SKM-1 (cell line): Measurements from ENCODE around the gene TMEM91.
"Not testable (repeated sequence)": the region's sequence is repeated elsewhere in the genome, so short reads cannot be mapped to it uniquely, and the experiment has no call there.

Experiments
- DNase-seq: peaks from one replicate; lab custom pipeline; 2025; ENCODE audit not compliant: unreplicated experiment; lab: John Stamatoyannopoulos, UW

TMEM91 gene

DNA sequence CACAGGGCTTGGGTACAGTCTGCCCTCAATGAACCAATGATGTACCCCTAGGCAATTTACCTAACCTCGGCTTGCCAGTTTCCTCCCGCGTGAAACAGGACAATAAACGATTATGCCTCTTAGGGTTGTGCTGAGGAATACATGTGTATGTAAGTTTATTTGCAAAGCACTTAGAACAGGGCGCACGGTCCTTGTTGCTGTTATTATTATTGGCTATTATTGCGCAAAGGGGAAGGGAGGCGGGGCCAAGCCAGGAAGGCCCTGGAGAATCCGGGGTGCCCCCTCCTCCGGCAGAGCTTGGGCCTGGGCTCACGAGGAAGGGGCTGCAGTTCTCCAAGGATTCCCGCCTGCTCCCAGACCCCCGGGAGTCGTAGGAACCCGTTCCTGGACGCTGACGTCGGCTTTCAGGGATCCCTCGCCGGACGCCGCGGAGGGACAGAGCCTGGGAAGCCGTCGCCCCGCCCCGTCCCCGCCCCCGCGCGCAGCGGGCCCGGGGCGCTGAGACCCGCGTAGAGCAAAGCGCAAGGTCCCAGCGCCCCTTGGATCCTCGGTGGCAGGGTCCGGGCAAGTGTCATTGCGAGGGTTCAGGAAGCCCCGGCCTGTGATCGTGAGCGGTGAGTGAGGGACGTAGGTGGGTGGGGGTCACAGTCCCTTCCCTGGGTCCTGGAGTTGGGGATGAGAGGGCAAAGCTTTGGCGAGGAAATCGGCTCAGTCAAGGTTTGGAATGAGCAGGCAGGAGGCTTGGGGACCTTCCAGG lies at the start of gene TMEM91:
Gene TMEM91 (plus strand): TSS at position 293 of the 757 bp plus-strand sequence. CDS start 1,777 bp downstream, outside the sequence.
- no peak for DNase-seq

DNA sequence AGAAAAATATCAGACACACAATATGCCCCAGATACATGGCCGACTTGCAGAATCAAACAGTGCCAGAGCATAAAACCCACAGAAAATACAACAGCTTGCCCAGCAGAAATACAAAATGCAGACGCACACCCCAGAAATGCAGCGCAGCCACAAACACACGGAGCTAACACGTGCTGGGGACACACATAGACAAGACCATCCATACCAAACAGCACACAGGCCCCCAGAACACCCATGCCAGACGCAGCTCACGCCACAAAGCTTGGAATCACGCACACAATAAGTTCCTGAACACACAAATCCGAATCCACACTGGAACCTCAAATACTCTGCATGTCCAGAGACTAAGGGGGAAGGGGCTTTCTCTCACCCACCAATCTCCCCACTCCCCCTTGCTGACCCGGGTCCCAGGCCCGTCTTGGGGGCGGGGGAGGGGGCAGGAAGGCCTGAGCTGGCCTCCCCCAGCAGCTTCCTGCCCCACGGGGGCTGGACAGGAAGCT lies 49.2 kb upstream of the TMEM91 start:
- no peak for DNase-seq

DNA sequence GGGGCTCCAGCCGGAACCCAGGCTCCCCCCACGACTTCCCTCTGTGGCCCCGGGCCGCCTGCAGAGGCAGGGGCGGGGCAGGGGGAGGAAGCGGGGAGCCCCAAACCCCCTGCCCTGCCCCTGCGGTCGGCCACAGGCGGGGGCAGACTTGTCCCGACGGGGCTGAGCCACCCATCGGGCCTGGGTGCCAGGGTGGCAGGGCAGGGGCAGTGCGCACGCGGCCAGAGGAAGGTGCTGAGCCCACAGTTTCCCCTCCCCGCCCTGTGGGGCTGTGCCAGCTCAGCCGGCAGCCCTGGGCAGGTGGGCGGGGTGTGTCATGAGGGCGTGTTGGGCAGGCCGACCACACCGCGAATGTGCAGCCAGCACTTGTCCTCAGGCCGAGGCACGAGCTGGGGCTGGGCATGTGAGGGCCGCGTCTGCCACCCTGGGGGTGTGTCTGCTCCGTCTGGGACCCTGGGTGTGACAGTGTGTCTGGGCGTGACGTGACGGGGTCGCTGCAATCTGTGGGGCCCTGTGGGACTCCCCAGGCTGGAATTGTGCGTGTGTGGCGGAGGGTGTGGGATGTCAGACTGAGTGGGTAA lies 48.7 kb upstream of the TMEM91 start:
- DNase-seq: peak; percentile 83

DNA sequence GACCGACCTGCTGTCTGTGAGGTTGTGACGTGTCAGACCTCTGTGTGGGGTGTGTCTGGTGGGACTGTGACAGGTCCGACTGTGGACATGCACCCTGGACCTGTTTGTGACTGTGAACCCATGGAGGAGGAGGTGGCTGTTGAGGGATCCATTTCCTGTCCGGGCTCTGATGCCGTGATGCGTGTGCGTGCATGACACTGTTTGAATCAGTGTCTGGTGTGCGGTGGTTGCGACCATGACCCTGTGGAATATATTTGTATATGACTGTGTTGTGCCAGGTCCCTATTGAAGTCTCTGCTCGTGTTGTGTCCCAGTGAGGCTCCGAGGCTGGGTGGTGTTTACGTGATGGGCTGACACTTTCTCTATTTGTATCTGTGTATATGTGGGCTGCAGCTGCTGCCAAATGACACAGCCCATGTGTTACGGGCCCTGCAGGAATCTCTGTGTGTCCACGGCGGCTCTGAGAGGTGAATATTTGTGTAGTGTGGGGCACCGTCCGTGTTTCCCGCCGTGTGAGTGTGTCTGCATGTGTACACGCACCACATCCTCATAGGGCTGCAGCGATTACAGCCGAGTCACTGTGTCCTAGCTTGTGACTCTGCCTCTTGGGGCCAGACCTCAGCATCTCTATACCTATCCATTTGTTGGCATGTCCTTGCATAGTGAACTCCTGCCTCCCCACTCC lies 48.0 kb upstream of the TMEM91 start:
- peak; percentile 54 for DNase-seq

DNA sequence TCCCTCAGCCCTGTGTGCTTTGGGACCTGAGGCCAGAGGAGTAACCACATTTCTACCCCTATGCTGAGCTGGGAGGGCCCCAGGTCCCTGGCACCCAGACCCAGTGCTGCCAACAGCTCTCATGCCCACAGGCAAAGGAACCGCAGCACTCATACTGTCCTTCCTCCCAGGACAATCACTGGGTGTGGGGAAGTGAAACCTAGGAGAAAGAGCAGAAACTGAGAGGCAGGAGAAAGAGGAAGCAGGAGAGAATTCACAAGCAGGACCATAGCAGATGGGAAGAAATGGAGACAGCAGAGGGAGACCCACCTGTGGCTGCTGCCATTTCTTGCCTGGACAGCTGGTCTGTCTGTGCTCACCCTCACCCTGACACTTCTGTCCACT lies 47.5 kb upstream of the TMEM91 start:
- peak; percentile 62 for DNase-seq

DNA sequence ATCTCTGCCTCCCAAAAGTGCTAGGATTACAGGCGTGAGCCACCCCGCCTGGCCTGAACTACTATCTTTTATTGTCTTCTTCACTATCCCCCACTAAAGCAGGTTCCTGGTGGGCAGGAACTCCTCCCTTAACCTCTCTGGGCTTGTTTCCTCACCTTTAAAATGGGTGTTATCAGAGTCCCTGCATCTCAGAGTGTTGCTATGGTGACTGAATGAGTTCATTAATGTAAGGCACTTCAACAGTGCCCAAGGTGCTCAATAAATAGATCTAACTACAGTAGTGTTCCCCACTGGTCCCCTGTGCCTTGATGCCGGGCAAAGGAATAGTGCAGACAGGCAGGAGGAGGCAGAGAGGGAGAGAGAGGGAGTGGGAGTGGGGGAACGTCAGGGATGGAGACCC lies 45.9 kb upstream of the TMEM91 start:
- DNase-seq: no peak

DNA sequence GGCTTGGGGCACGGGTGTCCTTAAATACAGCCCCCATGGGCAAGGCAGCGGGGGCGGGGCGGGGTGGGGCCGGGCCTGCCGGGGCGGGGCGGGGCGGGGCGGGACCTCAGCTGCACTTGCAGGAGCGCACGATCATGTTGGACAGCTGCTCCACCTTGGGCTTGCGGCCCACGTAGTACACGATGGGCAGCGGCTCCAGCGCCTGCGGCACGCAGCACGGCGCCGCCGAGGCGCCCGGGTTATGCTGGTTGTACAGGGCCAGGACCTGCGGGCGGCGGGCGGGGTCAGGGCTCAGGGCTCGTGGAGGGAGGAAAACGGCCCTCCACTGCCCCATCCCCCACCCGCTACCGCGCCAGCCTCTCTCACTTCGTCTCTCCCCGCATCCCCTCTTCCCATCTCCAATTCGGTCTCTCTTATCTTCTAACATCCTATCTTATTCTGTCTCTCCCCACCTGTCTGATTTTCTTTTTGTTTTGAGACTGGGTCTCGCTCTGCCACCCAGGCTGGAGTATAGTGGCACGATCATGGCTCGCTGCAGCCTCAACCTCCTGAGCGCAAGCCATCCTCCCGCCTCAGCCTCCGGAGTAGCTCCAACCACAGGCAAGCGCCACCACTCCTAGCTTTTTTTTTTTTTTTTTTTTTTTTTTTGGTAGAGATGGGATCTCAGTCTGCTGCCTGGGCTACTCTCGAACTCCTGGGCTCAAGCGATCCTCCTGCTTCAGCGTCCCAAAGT lies 45.2 kb upstream of the TMEM91 start:
- DNase-seq: no peak

DNA sequence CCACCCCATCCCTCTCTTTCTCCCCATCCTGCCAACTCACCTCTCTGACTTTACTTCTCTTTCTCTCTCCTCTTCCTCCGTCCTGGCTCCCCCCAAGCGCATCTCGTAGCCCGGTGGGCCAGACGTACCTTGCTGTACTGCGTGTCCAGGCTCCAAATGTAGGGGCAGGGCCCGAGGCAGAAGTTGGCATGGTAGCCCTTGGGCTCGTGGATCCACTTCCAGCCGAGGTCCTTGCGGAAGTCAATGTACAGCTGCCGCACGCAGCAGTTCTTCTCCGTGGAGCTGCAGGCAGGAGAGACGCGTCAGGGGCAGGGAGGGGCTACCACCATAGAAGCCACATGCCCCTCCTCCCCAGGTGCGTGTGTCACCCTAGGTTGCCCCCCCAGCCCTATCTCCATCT lies 44.3 kb upstream of the TMEM91 start:
- no peak for DNase-seq

DNA sequence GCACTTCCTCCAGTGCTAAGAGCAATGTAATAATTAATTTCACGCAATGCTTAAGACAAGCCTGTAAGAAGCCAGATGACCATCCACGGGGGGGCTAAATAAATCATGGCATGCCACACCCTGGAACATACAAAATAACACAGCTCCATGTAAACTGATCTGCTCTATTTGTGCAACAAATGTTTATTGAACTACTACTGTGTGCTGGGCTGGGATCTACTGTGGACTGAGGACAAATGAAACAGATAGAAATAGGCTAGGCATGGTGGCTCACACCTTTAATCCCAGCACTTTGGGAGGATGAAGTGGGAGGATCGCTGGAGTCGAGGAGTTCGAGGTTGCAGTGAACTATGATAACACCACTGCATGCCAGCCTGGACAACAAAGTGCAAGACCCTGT lies 43.9 kb upstream of the TMEM91 start:
- no peak for DNase-seq

DNA sequence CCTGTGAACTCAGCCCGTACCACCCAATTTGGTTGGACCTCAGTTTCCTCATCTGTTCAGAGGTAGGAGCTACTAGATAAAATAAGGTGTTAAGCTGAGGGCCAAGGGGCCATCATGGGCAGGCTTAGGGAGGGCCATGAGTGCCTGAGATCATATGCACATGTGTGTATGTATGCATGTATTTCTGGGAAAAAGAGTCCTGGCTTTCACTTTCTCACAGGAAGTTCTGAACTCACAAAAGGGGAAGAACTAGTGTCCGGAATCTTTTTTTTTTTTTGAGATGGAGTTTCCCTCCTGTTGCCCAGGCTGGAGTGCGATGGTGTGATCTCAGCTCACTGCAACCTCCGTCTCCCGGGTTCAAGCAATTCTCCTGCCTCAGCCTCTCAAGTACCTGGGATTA lies 41.5 kb upstream of the TMEM91 start:
- DNase-seq: no peak

DNA sequence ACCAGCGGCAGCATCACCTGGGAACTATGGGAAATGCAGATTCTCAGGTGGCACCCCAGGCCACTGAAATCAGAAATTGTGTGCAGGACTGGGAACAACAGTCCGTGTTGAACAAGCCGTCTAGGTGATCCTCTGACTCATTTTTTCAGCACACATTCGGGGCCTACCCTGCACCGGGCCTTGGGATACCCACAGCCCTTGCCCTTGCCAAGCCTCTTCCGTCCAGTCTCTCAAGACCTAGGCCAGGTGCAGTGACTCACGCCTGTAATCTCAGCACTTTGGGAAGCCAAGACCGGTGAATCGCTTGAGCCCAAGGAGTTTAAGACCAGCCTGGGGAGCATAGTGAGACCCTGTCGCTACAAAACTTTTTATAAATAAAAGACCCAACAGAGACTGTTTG lies 40.9 kb upstream of the TMEM91 start:
- no peak for DNase-seq

DNA sequence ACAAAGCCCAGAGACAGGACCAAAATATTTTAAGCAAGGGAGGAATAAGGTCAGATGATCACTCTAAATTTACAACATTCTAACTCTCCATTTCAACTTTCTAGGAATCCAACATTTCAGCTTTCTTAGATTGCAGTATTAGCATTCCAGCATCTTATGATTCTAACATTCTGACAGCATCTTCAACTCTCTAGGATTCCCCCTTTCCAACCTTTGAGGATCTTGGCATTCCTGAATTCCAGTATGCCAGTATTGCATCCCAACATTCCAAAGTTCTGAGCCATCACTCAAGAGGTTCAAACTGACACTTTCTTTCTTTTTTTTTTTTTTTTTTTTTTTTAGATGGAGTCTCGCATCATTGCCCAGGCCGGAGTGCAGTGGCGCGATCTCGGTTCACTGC lies 36.4 kb upstream of the TMEM91 start:
- no peak for DNase-seq

DNA sequence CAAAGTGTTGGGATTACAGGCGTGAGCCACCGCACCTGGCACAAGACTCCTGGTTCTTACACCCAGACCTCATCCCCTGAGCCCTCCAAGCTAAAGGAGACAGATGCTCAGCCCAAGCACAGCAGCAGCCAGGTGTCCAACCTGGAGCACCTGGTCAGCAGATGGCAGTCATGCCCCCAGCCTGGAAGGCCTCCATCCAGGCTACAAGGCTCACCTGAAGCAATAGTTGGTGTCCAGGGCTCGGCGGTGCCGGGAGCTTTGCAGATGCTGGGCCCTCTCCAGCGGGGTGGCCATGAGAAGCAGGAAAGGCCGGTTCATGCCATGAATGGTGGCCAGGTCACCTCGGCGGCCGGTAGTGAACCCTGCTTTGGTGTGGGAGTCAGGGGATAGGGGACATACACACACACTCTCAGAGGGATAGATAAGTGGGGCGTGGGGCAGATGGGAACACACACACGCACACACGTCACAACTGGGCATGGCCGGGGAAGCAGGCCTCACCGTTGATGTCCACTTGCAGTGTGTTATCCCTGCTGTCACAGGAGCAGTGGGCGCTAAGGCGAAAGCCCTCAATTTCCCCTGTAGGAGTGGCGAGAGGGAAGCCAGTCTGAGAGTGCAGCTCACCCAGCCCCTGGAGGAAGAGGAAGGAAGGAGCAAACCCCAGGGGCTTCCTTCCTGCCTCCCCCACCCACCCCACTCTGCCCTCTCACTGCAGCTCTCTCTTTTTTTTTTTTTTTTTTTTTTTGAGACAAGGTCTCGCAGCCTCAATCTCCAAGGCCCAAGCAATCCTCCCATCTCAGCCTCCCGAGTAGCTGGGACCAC lies 34.5 kb upstream of the TMEM91 start:
- no peak for DNase-seq

DNA sequence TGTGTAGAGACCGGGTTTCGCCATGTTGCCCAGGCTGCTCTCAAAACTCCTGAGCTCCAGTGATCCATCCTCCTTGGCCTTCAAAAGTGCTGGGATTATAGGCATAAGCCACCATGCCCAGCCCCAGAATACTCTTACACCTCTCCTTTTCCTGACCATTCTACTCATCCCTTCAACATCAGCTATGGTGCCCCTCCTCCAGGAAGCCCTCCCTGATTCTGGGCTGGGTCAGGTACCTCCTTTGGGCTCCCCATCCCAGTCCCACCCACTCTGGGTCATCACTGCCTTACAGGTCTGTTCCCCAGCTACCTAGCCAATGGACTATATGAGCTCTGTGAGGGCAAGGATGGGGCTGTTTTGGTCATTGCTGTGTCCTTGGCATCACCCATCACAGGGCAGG lies 32.2 kb upstream of the TMEM91 start:
- no peak for DNase-seq

DNA sequence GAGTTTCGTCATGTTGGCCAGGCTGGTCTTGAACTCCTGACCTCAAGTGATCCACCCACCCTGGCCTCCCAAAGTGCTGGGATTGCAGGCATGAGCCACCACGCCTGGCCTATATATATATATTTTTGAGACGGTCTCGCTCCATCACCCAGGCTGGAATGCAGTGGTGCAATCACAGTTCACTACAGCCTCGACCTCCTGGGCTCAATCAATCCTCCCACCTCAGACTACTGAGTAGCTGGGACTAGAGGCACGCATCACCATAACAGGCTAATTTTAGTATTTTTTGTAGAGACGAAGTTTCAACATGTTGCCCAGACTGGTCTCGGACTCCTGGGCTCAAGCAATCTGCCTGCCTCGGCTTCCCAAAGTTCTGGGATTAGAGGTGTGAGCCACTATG lies 29.4 kb upstream of the TMEM91 start:
- not testable (repeated sequence) for DNase-seq

DNA sequence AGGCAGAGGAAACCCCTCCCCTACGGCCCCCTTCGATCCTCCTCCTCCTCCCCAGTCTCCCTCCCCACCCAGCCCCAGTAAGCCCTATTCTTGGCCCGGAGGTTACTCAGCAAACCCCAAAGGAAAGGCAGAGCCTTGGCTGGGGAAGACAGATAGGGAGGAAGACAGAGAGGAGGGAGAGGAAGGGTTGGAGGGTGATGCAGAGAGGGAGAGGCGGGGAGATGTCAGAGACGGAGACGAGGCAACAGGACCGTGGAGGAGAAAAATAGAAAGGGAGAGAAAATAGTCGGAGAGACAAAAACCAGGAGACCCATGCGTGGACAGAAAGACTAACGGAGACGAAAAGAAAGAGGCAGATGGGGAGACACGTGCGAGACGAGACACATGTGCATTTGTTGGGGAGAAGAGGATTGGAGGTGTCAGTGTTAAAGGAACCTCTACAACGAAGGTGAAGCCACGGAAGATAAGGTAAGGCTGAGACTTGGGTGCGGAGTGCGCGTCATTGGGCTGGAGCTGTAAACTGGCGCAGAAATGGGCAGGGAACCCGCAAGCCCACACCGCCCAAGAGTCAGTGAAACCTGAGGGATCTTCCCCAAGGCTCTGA lies 25.5 kb upstream of the TMEM91 start:
- DNase-seq: no peak

DNA sequence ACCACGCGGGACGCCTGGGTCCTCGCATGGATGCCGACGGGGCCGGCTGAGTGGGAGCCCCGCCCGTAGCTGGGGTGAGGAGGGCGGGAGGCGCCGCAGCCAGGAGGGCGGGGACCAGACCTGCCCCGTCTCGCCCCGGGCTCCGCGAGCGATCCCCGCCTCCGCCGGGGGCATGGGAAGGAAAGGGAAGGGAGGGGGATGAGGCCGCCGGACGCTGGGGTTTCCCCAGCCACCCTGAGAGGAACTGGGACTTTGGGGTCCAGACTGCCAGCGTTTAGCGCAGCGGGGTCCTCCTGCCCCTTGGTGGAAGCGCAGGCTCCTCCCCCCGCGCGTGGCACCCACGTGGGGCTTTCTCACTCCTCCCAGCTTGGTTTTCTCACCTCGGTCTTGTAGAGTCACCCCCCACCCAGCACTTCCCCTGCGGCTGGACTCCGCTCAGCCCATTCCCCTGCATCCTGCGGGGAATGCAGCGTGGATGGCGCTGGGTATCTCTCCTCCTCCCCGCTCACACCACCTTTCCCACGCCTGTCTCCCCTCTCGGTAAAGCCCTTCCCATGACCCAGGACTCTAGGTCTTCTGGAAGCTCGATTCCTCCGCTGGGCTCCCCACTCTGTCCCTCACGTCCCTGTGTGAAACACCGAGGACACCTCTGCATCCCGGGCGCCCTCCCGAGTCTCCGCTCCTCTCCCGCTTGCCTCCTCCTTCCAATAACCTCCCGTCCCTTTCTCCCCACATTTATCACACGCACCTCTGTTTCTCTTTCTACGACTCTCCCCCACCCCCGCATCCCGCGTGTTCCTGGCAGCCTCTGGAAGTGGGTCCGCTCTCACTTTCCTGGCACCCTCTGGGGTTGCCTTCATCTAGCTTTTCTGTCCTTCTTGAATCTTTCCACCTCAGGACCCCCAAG lies 24.7 kb upstream of the TMEM91 start:
- DNase-seq: peak; percentile 63

DNA sequence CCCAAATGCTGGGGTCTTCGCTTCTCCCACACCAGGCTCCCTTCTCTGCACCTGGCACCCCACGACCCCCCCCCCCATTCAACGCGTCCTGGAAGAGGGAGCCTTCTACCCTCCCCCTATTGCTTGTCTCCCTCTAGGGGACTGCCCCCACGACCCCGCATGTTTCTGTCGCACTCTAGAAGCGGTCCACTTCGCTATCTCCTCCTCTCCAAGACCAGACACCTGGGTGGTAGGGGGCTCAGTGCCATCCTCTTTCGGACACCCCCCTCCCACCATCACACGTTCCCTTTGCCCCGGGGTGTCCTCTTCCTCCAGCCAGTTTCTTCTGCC lies 24.1 kb upstream of the TMEM91 start:
- DNase-seq: no peak
